Measurements from ENCODE around the gene RBPJ.

The RBPJ gene

GRCh38 chr4:26384380-26385057, 63.7 kb downstream of the RBPJ start:
- Histone ChIP-seq H3K56ac (ENCODE audit: low read length) (no peak overlapping the region), H2BK15ac (replicated peaks; ENCODE audit: low read depth) (no peak overlapping the region), H3K4ac (ENCODE audit: low read depth, low read length) (no peak overlapping the region), H3K79me2 (ENCODE audit: control insufficient read depth, insufficient read depth, low read length) (peaks cover 14% of the 10 kb centered on the region), H3K4me1 (ENCODE audit: control insufficient read depth, low read depth, low read length) (no peaks in the 10 kb centered on the region), H3K9ac (ENCODE audit: low read length) (no peak overlapping the region), H2BK120ac (ENCODE audit: low read depth, low read length) (no peak overlapping the region), H4K8ac (ENCODE audit: low read depth, low read length) (no peak overlapping the region), H3K79me1 (ENCODE audit: low read length) (no peaks in the 10 kb centered on the region), H3K27me3 (ENCODE audit: insufficient read depth, low read length, poor library complexity) (no peaks in the 10 kb centered on the region), H4K5ac (ENCODE audit: low read length) (no peak overlapping the region), H2AK5ac (ENCODE audit: low read length) (no peak overlapping the region), H3K36me3 (ENCODE audit: control insufficient read depth, insufficient read depth, low read length) (no peaks in the 10 kb centered on the region), H3K23ac (ENCODE audit: low read length) (no peak overlapping the region), H3K4me3 (ENCODE audit: low read length) (no peak overlapping the region), H2BK5ac (ENCODE audit: low read length) (no peak overlapping the region), H3K18ac (ENCODE audit: low read length) (no peak overlapping the region), H3K4me2 (ENCODE audit: low read length) (no peak overlapping the region), H3K27ac (ENCODE audit: low read depth, low read length) (no peak overlapping the region)
- WGBS (ENCODE audit: extremely low coverage, insufficient coverage, low lambda C conversion rate): 100% methylated on average over 2 of the region's 7 CpGs
- no peak for DNase-seq

DNA sequence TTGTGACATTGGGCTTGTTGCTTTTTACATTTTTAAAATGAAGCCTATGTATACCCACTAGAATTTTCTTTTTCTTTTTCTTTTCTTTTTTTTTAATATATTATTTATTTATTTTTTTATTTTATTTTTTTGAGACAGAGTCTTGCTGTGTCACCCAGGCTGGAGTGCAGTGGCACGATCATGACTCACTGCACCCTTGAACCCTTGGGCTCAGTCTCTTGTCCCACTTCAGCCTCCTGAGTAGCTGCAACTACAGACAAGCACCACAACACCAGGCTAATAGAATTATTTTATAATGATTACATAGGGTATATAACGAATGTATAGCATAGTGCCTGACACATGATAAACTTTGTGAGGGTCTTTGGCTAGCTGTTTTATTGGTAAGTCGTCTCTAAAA, 64.9 kb downstream of the RBPJ start:
- Histone ChIP-seq H3K36me3 (ENCODE audit: control insufficient read depth, insufficient read depth, low read length) (no peaks in the 10 kb centered on the region), H2BK15ac (replicated peaks; ENCODE audit: low read depth) (no peak overlapping the region), H2BK5ac (ENCODE audit: low read length) (no peak overlapping the region), H3K79me1 (ENCODE audit: low read length) (no peaks in the 10 kb centered on the region), H3K27ac (ENCODE audit: low read depth, low read length) (no peak overlapping the region), H3K18ac (ENCODE audit: low read length) (no peak overlapping the region), H3K23ac (ENCODE audit: low read length) (no peak overlapping the region), H3K4me3 (ENCODE audit: low read length) (no peak overlapping the region), H4K8ac (ENCODE audit: low read depth, low read length) (no peak overlapping the region), H3K9ac (ENCODE audit: low read length) (no peak overlapping the region), H3K79me2 (ENCODE audit: control insufficient read depth, insufficient read depth, low read length) (peaks cover 10% of the 10 kb centered on the region), H3K56ac (ENCODE audit: low read length) (no peak overlapping the region), H3K27me3 (ENCODE audit: insufficient read depth, low read length, poor library complexity) (no peaks in the 10 kb centered on the region), H2AK5ac (ENCODE audit: low read length) (no peak overlapping the region), H3K4me1 (ENCODE audit: control insufficient read depth, low read depth, low read length) (no peaks in the 10 kb centered on the region), H3K4ac (ENCODE audit: low read depth, low read length) (no peak overlapping the region), H2BK120ac (ENCODE audit: low read depth, low read length) (no peak overlapping the region), H3K4me2 (ENCODE audit: low read length) (no peak overlapping the region), H4K5ac (ENCODE audit: low read length) (no peak overlapping the region)
- no peak for DNase-seq
- no CpG with 5 or more reads among the region's 3 CpGs for WGBS (ENCODE audit: extremely low coverage, insufficient coverage, low lambda C conversion rate)

- H3K4ac ChIP-seq (ENCODE audit: low read depth, low read length): no peak overlapping the region
- H4K5ac ChIP-seq (ENCODE audit: low read length): no peak overlapping the region
- H4K8ac ChIP-seq (ENCODE audit: low read depth, low read length): no peak overlapping the region
- H3K18ac ChIP-seq (ENCODE audit: low read length): no peak overlapping the region
- no peak overlapping the region for H3K9ac ChIP-seq (ENCODE audit: low read length)
- no peak overlapping the region for H3K4me3 ChIP-seq (ENCODE audit: low read length)
- no peaks in the 10 kb centered on the region for H3K79me1 ChIP-seq (ENCODE audit: low read length)
- H3K4me2 ChIP-seq (ENCODE audit: low read length): no peak overlapping the region
- H3K27ac ChIP-seq (ENCODE audit: low read depth, low read length): no peak overlapping the region
- H3K27me3 ChIP-seq (ENCODE audit: insufficient read depth, low read length, poor library complexity): no peaks in the 10 kb centered on the region
- WGBS (ENCODE audit: extremely low coverage, insufficient coverage, low lambda C conversion rate): no CpG with 5 or more reads among the region's 2 CpGs
- no peak overlapping the region for H2BK120ac ChIP-seq (ENCODE audit: low read depth, low read length)
- H2BK5ac ChIP-seq (ENCODE audit: low read length): no peak overlapping the region
- no peak overlapping the region for H2BK15ac ChIP-seq (replicated peaks; ENCODE audit: low read depth)
- no peaks in the 10 kb centered on the region for H3K36me3 ChIP-seq (ENCODE audit: control insufficient read depth, insufficient read depth, low read length)
- no peak overlapping the region for H3K23ac ChIP-seq (ENCODE audit: low read length)
- no peak overlapping the region for H3K56ac ChIP-seq (ENCODE audit: low read length)
- H3K4me1 ChIP-seq (ENCODE audit: control insufficient read depth, low read depth, low read length): no peaks in the 10 kb centered on the region
- H3K79me2 ChIP-seq (ENCODE audit: control insufficient read depth, insufficient read depth, low read length): peaks cover 10% of the 10 kb centered on the region
- no peak overlapping the region for H2AK5ac ChIP-seq (ENCODE audit: low read length)
- DNase-seq: no peak
Measured at GRCh38 chr4:26386386-26386785, 65.6 kb downstream of the RBPJ start.

- Histone ChIP-seq H4K5ac (ENCODE audit: low read length) (no peak overlapping the region), H2AK5ac (ENCODE audit: low read length) (no peak overlapping the region)
Measured at GRCh38 chr4:26388671-26389070, 67.9 kb downstream of the RBPJ start.

GRCh38 chr4:26397086-26397485, 76.3 kb downstream of the RBPJ start:
- no peak overlapping the region for H3K4ac ChIP-seq (ENCODE audit: low read depth, low read length)
- no peak overlapping the region for H4K8ac ChIP-seq (ENCODE audit: low read depth, low read length)
- no peak overlapping the region for H3K4me3 ChIP-seq (ENCODE audit: low read length)
- no peaks in the 10 kb centered on the region for H3K79me2 ChIP-seq (ENCODE audit: control insufficient read depth, insufficient read depth, low read length)
- no peak overlapping the region for H3K23ac ChIP-seq (ENCODE audit: low read length)
- no peak overlapping the region for H3K9ac ChIP-seq (ENCODE audit: low read length)
- no peak overlapping the region for H3K18ac ChIP-seq (ENCODE audit: low read length)
- H4K5ac ChIP-seq (ENCODE audit: low read length): no peak overlapping the region
- WGBS (ENCODE audit: extremely low coverage, insufficient coverage, low lambda C conversion rate): no CpG with 5 or more reads among the region's 5 CpGs
- H3K27ac ChIP-seq (ENCODE audit: low read depth, low read length): no peak overlapping the region
- H2BK15ac ChIP-seq (replicated peaks; ENCODE audit: low read depth): no peak overlapping the region
- H2AK5ac ChIP-seq (ENCODE audit: low read length): no peak overlapping the region
- no peak overlapping the region for H3K56ac ChIP-seq (ENCODE audit: low read length)
- H3K4me2 ChIP-seq (ENCODE audit: low read length): no peak overlapping the region
- H2BK120ac ChIP-seq (ENCODE audit: low read depth, low read length): no peak overlapping the region
- H3K79me1 ChIP-seq (ENCODE audit: low read length): peaks cover 2% of the 10 kb centered on the region
- no peak overlapping the region for H2BK5ac ChIP-seq (ENCODE audit: low read length)
- DNase-seq: no peak
- H3K36me3 ChIP-seq (ENCODE audit: control insufficient read depth, insufficient read depth, low read length): no peaks in the 10 kb centered on the region
- no peaks in the 10 kb centered on the region for H3K27me3 ChIP-seq (ENCODE audit: insufficient read depth, low read length, poor library complexity)
- peaks cover 2% of the 10 kb centered on the region for H3K4me1 ChIP-seq (ENCODE audit: control insufficient read depth, low read depth, low read length)

More at GRCh38 chr4:26388671-26389070, 67.9 kb downstream of the RBPJ start:
- Histone ChIP-seq H3K18ac (ENCODE audit: low read length) (no peak overlapping the region), H3K4me3 (ENCODE audit: low read length) (no peak overlapping the region), H3K9ac (ENCODE audit: low read length) (no peak overlapping the region), H3K56ac (ENCODE audit: low read length) (no peak overlapping the region), H3K4me1 (ENCODE audit: control insufficient read depth, low read depth, low read length) (no peaks in the 10 kb centered on the region), H3K79me1 (ENCODE audit: low read length) (no peaks in the 10 kb centered on the region), H3K23ac (ENCODE audit: low read length) (no peak overlapping the region), H3K4ac (ENCODE audit: low read depth, low read length) (no peak overlapping the region), H4K8ac (ENCODE audit: low read depth, low read length) (no peak overlapping the region), H3K27ac (ENCODE audit: low read depth, low read length) (no peak overlapping the region), H3K79me2 (ENCODE audit: control insufficient read depth, insufficient read depth, low read length) (peaks cover 5% of the 10 kb centered on the region), H2BK120ac (ENCODE audit: low read depth, low read length) (no peak overlapping the region), H2BK15ac (replicated peaks; ENCODE audit: low read depth) (no peak overlapping the region), H2BK5ac (ENCODE audit: low read length) (no peak overlapping the region), H3K36me3 (ENCODE audit: control insufficient read depth, insufficient read depth, low read length) (no peaks in the 10 kb centered on the region), H3K4me2 (ENCODE audit: low read length) (no peak overlapping the region), H3K27me3 (ENCODE audit: insufficient read depth, low read length, poor library complexity) (no peaks in the 10 kb centered on the region)
- no CpG with 5 or more reads among the region's 5 CpGs for WGBS (ENCODE audit: extremely low coverage, insufficient coverage, low lambda C conversion rate)
- no peak for DNase-seq

DNA sequence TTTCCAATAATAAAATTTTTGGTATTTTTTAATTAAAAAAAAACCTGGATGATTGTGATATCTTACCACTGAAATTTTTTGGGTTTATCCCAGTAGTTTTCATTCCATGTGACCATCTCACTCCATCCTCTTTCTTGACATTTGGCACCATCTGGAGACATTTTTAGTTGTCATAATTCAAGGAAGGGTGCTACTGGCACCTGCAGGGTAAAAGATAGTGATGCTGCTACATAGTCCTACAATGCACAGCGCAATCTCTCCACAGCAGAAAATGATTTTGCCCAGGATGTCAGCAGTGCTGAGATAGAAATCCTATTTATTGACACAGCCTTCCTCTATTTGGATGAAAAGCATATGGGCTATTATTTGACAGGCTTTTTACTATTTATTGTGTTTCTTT, 79.3 kb downstream of the RBPJ start:
- Histone ChIP-seq H3K9ac (ENCODE audit: low read length) (no peak overlapping the region), H3K4me3 (ENCODE audit: low read length) (no peak overlapping the region), H2AK5ac (ENCODE audit: low read length) (no peak overlapping the region), H3K56ac (ENCODE audit: low read length) (no peak overlapping the region), H3K27ac (ENCODE audit: low read depth, low read length) (no peak overlapping the region), H2BK15ac (replicated peaks; ENCODE audit: low read depth) (no peak overlapping the region), H3K4me1 (ENCODE audit: control insufficient read depth, low read depth, low read length) (peaks cover 2% of the 10 kb centered on the region), H2BK120ac (ENCODE audit: low read depth, low read length) (no peak overlapping the region), H3K4ac (ENCODE audit: low read depth, low read length) (no peak overlapping the region), H4K5ac (ENCODE audit: low read length) (no peak overlapping the region), H3K18ac (ENCODE audit: low read length) (no peak overlapping the region), H4K8ac (ENCODE audit: low read depth, low read length) (no peak overlapping the region), H3K79me2 (ENCODE audit: control insufficient read depth, insufficient read depth, low read length) (peaks cover 2% of the 10 kb centered on the region), H3K23ac (ENCODE audit: low read length) (no peak overlapping the region), H3K79me1 (ENCODE audit: low read length) (peaks cover 6% of the 10 kb centered on the region), H3K36me3 (ENCODE audit: control insufficient read depth, insufficient read depth, low read length) (no peaks in the 10 kb centered on the region), H2BK5ac (ENCODE audit: low read length) (no peak overlapping the region), H3K27me3 (ENCODE audit: insufficient read depth, low read length, poor library complexity) (no peaks in the 10 kb centered on the region), H3K4me2 (ENCODE audit: low read length) (no peak overlapping the region)
- no CpG with 5 or more reads among the region's 1 CpG for WGBS (ENCODE audit: extremely low coverage, insufficient coverage, low lambda C conversion rate)
- DNase-seq: no peak
